GM21526 (cell line): ENCODE measurements around the gene SNRPA.

Experiments
- ATAC-seq: cut with Tn5 transposase; IDR thresholded peaks from one replicate; pipeline ENCODE4 v1.9.1; 2021; ENCODE audit warnings: moderate library complexity; ENCODE audit not compliant: unreplicated experiment, low FRiP score

The SNRPA gene

DNA sequence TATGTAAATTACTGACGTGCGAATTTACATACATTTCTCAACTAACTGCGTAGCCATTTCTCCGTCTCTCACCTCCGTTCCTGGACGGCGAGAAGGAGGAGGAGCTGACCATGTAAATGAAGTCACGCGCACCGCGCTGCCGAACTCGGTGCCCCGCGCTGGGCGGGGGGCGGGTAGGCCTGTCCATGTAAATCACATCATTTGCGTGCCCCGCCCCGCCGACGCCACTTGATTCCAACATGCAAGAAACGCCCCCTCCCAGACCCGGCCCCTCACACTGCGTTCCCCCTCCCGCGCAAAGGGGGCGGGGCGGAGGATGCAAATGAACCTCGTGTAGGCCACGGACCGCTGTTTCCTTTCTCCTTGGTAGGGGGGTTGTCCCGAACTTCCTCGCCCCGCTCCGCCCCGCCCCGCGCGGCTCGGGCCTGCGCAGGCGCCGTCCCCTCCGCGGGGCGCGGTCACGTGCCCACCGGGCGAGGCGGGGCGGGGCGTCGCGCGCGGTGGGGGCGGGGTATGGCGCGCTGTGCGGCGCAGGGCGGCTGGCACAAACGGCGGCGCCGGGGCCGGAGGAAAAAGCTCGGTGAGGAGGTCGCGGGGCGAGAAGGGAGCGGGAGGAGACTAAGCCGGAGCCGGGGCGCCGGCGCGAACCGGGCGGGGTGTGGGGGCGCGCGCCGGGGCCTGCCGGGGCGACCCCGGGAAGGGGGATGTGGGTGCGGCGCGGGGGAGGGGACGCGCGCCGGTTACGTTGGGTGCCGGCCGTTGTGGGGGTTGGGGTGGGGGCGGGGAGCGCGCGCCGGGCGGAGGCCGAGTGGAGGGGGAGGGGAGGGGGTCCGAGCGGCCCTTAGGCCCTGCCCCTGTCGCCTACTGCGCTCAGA is 47.9 kb downstream of the SNRPA start, which contains the start of gene EGLN2:
Gene EGLN2 (plus strand): TSS at position 509 of the 875 bp plus-strand sequence. CDS start 1,382 bp downstream, outside the sequence.
- ATAC-seq, result peak; percentile 59

DNA sequence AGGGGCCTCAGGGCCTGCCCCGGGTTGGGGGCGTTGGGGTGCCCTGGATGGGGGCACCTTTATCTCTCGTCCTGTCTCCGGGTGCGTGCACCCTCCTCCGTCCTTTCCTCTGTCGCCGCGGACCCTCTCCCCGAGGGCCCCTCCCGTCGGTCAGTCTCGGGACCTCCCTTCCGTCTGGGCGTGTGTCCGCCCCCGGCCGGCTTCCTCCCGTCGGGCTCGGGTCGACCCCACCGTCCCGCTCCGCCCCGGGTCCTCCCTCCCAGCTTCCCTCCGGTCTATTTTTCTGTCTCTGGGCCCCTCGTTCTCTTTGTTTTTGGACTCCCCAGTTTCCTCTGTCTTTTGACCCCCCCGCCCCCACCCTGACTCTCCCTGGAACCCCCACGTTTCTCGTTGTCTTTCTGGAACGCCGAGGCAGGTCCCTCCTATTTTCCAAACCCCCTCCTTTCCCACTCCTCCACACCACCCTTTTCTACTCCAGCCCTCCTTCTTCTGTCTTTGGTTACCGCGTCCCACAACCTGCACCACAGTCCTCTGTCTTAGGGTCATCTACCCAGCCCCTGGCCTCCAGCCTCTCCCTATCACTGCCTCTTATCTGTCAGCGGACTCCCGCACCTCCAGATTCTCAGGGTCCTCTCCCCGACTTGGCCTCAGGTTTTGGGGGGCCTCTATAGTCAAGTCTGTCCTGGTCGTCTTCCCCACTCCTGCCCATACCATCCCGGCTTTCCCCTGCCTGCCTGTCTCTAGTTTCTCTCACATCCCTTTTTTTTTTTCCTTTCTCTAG is 48.7 kb downstream of the SNRPA start:
- no peak for ATAC-seq

DNA sequence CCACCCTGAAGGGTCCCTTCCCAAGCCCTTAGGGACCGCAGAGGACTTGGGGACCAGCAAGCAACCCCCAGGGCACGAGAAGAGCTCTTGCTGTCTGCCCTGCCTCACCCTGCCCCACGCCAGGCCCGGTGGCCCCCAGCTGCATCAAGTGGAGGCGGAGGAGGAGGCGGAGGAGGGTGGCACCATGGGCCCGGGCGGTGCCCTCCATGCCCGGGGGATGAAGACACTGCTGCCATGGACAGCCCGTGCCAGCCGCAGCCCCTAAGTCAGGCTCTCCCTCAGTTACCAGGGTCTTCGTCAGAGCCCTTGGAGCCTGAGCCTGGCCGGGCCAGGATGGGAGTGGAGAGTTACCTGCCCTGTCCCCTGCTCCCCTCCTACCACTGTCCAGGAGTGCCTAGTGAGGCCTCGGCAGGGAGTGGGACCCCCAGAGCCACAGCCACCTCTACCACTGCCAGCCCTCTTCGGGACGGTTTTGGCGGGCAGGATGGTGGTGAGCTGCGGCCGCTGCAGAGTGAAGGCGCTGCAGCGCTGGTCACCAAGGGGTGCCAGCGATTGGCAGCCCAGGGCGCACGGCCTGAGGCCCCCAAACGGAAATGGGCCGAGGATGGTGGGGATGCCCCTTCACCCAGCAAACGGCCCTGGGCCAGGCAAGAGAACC is 49.5 kb downstream of the SNRPA start:
- ATAC-seq, result no peak

DNA sequence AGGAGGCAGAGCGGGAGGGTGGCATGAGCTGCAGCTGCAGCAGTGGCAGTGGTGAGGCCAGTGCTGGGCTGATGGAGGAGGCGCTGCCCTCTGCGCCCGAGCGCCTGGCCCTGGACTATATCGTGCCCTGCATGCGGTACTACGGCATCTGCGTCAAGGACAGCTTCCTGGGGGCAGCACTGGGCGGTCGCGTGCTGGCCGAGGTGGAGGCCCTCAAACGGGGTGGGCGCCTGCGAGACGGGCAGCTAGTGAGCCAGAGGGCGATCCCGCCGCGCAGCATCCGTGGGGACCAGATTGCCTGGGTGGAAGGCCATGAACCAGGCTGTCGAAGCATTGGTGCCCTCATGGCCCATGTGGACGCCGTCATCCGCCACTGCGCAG is 50.0 kb downstream of the SNRPA start:
- no peak for ATAC-seq

DNA sequence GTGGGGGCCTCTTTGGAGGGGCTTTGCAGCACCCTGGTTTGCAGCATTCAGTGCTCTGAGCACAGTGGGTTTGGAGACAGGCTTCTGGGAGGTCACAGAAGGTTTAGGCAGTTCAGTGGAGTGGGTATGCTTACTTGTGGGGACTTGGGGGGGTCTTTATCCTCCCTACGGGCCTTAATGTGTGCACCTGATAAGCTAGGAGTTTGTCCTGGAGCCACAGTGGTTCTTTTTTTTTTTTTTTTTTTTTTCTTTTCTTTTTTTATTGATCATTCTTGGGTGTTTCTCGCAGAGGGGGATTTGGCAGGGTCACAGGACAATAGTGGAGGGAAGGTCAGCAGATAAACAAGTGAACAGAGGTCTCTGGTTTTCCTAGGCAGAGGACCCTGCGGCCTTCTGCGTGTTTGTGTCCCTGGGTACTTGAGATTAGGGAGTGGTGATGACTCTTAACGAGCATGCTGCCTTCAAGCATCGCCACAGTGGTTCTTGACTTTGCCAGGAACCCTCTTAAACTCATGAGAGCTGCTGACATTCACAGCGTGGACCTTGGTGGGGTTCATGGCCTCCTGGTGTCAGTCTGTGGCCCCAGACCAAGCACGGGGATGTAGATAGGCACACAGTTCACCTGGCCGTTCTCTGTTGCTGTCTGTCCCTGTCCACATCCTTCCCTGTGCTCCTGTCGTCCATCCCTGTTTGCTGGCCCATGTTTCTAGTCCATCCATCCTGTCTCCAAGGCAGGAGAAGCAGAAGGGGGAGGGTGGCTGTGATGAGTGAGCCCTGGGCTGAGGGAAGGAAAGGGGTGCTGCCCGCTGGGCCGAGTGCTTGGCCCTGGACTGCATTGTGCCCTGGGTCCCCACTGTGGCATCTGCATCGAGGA is 50.7 kb downstream of the SNRPA start:
- no peak for ATAC-seq

DNA sequence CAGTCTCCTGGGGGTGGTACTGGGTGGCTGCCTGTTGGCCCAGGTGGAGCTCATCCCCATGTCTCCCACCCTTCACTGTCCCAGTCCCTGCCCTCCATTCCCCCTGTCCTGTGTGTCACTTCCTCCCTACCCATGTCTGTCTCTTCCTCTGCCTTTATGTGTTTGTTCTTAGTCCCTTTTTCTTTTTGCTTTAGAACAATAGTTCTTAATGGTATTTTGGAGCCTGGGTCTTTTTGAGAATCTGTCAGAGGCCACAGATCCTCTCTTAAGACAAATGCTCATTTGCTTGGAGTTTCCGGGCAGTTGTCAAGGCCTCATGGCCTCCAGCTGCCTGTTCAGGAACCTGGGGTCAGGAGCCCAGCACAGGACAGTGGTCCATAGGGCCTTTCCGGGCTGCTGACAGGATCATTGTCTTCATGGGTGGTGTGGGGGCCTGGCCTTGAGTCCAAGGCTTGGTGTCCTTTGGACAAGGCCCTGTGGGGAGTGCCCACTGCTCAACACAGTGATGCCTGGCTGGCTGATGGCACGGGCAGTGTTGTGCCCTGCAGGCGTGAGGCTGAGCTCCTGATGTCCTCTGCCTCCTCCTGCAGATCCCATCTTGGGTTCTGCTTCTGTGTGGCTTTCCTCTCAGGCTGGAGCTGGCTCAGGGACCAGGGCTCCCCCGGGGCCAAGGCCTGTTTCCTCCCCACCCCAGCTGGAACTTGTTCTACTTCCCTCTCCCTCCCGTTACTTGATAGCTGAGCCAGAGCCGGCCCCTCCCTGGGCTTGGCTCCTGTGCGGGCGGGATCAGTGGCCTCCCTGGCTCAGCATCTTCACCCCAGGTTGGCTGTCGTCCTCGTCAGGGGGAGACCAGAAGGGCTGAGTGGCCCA is 51.5 kb downstream of the SNRPA start:
- ATAC-seq, result no peak

DNA sequence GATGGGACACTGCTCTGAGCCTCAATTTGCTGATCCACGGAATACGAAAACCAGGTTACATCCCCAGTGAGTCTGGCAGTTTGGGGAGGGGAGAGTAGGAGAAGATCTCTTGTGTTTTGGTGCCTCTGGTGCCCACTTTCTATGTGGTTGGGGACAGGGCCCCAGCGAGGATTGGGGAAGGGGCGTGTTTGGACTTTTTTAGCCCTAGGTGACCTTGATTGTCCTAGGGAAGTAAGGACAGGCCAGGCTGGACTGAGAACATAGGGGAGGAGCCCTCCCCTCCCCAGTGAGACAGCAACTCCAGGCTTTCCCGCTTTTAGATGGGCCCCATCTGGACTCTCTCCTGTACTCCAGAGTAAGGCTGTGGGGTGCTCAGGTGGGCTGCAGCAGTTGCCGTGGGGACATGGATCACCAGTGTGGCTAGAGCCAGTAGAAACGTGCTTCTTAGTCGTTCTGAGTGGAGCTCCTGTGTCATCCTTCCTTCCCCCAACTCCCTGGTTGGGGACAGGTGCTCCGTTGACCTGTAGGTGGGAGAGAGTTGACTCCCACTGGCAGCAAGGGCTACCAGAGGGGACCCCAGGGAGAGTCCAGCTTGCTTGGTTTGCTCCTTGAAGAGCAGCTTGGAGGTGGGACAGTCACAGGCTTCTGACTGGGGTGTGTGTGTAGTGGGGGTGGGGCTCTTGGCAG is 52.3 kb downstream of the SNRPA start:
- ATAC-seq, result no peak

DNA sequence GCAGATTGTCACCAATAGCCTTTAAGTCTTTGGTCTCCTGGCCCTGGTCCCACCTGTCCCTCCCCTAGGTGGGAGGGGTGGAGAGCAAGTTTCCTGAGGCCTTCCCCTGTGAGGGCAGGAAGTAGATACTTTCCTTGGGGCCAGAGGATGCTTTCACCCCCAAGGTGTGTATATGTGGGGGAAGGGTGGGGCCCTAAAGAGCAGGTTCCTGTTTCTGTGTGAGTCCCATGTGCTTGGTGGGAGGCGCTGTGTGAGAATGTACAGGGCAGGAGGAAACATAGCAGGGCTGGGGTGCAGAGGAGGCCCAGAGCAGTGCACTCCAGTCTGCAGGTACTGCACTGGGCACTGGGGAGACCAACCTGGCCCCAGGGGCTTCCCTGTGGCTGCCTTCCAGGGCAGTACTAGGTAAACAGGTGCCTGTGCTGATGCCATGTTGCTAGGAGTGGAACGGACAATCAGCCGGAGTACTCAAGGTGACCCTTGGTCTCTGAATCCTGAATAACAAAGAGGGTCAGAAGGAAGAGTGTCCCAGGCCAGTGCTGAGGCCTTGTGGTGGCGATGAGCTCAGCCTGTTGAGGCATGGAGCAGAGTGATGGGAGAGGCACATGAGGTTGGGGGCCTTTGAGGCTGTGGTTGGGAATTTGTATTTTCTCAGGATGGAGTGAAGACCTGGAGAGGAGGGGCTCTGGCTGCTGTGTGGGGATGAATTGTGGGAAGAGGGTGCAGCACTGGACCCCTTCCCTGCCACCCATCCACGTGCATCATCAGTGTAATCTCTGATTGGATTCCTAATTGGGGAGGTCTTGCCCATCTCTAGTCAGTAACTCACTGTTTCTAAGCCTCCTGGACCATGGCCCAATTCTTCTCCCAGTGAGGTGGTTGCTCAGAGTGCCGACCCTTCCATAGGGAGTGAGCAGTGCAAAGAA is 53.1 kb downstream of the SNRPA start:
- no peak for ATAC-seq

DNA sequence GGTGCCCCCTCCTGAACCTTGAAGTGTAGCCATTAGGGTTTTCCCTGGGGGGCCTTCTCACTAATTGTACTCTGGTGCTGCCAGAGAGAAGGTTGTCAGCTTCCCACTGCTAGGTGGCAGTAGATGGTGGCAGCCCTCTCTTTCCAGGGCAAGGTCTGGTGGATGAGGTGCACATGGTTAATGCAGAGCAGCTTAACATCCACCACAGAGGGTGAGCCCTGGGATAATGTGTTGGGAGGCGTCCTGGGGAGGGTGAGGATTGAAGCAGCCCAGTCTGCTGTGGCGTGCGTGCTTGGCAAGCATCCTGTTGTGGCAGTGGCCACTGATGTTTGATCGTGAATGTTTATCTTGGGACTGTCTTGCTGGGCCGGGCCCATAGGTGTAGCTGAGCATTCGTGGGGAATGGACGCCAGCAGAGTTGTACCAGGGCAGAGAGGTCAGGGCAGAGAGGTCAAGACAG is 53.8 kb downstream of the SNRPA start:
- no peak for ATAC-seq

DNA sequence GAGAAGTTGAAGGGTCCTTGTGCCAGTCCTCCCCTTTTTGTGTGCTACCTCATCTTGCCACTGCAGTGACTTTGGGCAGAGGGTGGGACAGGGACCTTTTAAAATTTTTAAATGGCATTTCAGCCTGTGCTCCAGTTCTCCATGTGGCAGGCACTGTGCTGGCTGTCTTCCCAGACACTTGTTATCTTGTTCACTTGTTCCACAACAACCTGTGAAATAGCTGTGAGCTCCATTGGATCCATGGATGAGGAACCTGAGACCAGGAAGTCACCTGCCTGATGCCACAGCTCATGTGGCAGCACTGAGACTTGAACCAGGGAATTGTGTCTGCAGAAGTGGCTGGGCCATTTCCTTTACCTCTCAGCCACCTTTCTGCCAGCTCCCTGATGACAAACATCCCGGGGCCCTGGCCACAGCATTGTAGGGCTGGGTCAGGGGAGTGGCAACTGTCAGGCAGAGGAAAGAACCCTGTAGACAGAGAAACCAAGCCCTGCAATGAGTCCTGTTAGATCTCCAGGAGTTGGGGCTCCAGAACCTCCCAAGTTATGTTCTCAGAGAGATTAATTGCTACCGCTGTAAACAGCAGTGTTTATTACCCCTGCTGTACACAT is 54.4 kb downstream of the SNRPA start:
- ATAC-seq, result no peak

DNA sequence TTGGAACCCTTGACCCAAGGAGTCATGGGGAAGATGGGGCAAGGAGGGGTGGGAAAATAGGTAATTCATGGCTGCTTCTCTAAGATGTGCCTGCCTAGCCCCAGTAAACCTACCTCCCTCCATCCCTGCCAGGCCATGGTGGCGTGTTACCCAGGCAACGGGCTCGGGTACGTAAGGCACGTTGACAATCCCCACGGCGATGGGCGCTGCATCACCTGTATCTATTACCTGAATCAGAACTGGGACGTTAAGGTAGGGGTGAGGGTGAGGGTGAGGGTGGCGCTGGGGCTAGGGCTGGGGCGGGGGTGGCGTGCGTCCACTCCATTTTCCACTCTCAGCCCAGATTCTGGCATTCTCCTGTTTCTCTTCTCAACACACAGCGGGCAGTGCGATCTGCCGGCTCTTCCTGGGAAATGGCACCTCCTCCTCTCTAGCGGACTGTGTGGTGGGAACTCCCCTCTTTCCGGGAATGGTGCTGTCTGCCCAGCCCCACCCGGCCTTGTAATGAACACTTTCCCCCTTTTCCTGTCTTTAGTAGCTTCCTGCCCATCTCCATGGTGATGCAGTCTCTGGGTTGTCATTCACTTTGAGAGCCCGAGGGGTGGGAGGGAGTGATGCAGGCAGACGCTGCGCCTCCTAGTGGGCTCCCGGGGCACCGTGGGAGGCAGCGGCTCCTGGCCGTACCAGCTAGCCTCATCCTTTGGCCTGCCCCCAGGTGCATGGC is 55.6 kb downstream of the SNRPA start:
- no peak for ATAC-seq

DNA sequence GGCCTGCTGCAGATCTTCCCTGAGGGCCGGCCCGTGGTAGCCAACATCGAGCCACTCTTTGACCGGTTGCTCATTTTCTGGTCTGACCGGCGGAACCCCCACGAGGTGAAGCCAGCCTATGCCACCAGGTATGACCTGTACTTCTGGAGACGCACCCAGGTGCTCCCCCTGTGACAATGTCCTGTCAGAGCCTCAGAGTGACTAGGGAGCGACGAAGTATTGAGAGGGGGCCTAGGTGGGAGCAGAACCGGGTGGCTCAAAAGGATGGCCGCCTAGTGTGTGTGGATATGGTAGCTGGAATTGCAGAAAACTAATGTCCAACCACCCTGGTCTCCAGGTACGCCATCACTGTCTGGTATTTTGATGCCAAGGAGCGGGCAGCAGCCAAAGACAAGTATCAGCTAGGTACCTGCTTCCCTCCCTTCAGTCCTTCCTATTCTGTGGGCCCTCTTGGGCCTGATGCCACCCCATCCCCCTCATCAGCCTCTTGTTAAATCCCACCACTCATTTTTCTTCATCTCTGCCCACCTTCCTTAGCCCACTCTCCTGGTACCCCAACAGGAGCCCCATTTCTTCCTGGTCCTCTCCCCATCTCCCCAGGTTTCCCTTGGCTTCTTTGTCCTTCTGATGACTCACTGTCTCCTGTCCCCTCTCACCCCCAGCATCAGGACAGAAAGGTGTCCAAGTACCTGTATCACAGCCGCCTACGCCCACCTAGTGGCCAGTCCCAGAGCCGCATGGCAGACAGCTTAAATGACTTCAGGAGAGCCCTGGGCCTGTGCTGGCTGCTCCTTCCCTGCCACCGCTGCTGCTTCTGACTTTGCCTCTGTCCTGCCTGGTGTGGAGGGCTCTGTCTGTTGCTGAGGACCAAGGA is 56.4 kb downstream of the SNRPA start:
- ATAC-seq, result no peak

DNA sequence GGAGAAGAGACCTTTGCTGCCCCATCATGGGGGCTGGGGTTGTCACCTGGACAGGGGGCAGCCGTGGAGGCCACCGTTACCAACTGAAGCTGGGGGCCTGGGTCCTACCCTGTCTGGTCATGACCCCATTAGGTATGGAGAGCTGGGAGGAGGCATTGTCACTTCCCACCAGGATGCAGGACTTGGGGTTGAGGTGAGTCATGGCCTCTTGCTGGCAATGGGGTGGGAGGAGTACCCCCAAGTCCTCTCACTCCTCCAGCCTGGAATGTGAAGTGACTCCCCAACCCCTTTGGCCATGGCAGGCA is 57.0 kb downstream of the SNRPA start:
- ATAC-seq, result no peak

DNA sequence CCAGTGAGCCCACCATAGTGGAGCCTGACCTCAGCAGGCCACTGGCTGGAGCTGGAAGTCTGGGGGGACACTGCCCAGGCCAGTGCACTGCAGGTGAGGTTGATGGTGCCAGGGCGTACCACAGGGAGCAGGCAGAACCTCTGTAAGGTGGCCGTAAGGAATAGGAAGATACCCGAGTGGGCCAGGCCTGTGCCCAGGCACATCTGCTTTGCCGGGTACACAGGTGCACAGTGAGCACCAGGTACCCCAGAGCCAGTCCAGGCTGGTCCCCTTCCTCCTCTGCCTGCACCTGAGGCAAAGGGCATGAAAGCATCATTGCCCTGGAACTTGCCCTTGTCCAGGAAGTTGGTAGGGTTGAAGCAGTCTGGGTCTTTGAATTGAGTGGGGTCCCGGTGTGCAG is 57.5 kb downstream of the SNRPA start:
- no peak for ATAC-seq

DNA sequence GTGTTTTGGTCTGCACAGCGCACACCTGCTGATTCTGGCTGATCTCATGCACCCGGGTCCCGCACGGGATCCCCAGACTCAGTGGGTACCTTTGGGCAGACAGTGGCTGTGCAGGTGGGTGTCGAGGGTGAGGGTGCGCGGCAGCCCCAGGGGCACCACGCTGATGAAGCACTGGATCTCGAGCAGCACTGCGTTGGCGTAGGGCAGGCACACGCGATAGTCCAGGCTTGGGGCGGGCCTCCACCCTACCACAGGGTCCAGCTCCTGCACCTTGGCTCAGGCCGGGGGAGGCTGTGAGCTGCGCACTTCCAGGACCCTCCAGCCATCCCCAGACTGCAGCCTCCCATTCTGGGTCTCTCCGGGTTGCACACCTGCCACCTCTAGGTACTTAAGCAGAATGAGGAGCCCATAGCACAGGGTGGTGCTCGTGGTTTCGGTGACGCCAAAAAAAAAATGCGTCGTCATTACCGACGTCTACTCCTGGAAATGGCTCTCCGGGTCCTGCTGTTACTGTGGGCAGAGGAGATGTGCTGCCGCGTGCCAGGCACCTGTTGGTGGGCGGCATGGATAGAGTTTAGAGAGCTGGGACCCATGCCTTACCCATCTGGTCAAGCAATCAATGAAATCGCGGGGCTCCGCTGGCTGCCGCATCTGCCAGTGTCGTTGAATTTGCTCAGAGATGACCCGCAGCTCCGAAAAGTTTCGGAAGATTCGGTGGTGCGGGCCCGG is 58.5 kb downstream of the SNRPA start:
- ATAC-seq, result no peak
